Psoas muscle (tissue), 8 donors: ENCODE results near the gene LRRC8C. TPM values are rescaled to one million over a fixed set of nuclear protein-coding genes. Genes with fewer than 3 reads are reported as not detected.

Experiments
- ATAC-seq, 4 donors: fragments of 200-7000 bp; cut with Tn5 transposase; one replicate each; pipeline ENCODE4 v1.9.1; 2020; ENCODE audit warnings: moderate library complexity in 3 of 4, mild to moderate bottlenecking in 2 of 4
- DNase-seq, 2 donors: peaks; one replicate each; pipeline ENCODE4 v3.0.0-alpha.2; 2020
- H3K27ac ChIP-seq: fragments of 200-600 bp; one replicate; pipeline ENCODE4 v1.8.0; 2022
- H3K27me3 ChIP-seq, 3 donors: fragments of 200-600 bp in 1 of 3; one replicate each; pipeline versions ENCODE4 v1.6.1 to v1.8.0; 2013 to 2022; ENCODE audit warnings: low read length in 2 of 3, mild to moderate bottlenecking in 2 of 3, moderate library complexity in 1 of 3; ENCODE audit not compliant: insufficient read depth in 3 of 3
- H3K36me3 ChIP-seq, 2 donors: fragments of 200-600 bp in 1 of 2; one replicate each; pipeline versions ENCODE4 v1.6.1 to v1.8.0; 2013 to 2022; ENCODE audit warnings: low read depth in 1 of 2, mild to moderate bottlenecking in 1 of 2, moderate library complexity in 1 of 2; ENCODE audit not compliant: insufficient read depth in 1 of 2
- H3K4me1 ChIP-seq: fragments of 200-600 bp; one replicate; pipeline ENCODE4 v1.8.0; 2022
- H3K4me3 ChIP-seq: fragments of 200-600 bp; one replicate; pipeline ENCODE4 v1.8.0; 2022; ENCODE audit warnings: mild to moderate bottlenecking
- H3K9me3 ChIP-seq: fragments of 200-600 bp; one replicate; pipeline ENCODE4 v1.8.0; 2022
- CTCF ChIP-seq: fragments of 200-600 bp; IDR thresholded peaks from one replicate; pipeline ENCODE4 v1.8.0; 2022; ENCODE audit warnings: antibody characterized with exemption
- WGBS, 3 donors: extraction: QIAGEN DNeasy Blood & Tissue Kit; methylation state at CpG; one replicate each; pipeline versions ENCODE4 v1.1.6 to v1.1.7; 2013; 5-methylcytosine and 5-hydroxymethylcytosine counted together
- intact Hi-C, 2 donors: fragments of 100-400 bp; cut with DNase I; formaldehyde crosslinking; loops; one replicate each; pipeline versions ENCODE4 v1.11.0 to v1.14.2; 2022
- polyA plus RNA-seq, 3 donors: library from polyadenylated mRNA; stranded (reverse); fragments of 200-250 nt; gene quantifications; one replicate each; pipeline ENCODE4 v1.2.3, GENCODE V29; 2013
- total RNA-seq, 4 donors: library from RNA; stranded (reverse); fragmentation: NEBNext Ultra II Directional in 2 of 4; extraction: Animal tissue kit (Norgen Biotek cat#: 25700) in 2 of 4; gene quantifications; one replicate each; pipeline versions ENCODE4 v1.2.1 to v1.2.4, GENCODE V29; 2021 to 2023
- donor health status: healthy with polysubstance abuse.
- donor health status: DM: no; HTN: no; CAD: no; lungs with moderate emphysema.
- donor health status: Bipolar disorder and iron deficiency.
- donor health status: healthy.
- donor health status: DM: yes; HTN: yes; CAD: no.
- donor health status: DM: no; HTN: no; CAD: no.
- donor health status: DM: no; HTN: no; CAD: no.
- donor health status: DM: yes; HTN: yes; CAD: no.

Gene LRRC8C
- total and polyA plus RNA-seq, 7 donors, result 1.4 to 4.1 (median 2.8) TPM

DNA sequence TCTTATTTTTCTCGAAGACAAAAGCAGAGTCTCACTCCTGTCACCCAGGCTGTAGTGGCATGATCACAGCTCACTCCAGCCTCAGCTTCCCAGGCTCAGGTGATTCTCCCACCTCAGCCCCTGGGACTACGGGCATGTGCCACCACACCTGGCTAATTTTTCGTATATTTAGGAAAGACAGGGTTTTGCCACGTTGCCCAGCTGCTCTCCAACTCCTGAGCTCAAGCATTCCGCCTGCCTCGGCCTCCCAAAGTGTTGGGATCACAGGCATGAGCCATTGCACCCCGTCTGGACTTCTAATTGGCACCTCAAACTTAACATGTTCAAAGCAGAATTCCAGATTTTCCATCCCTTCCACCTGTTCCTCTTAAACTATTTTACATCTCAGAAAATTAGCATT, 19.0 kb upstream of the LRRC8C start:
- Histone ChIP-seq H3K36me3 (no peaks in the 10 kb centered on the region), H3K4me1 (no peaks in the 10 kb centered on the region), H3K4me3 (no peak overlapping the region), H3K9me3 (no peaks in the 10 kb centered on the region), H3K27me3 (no peaks in the 10 kb centered on the region), H3K27ac (no peak overlapping the region)
- no peak for TF ChIP-seq CTCF
- intact Hi-C loops, result no loop called here
- 72 to 80% (median 78%) methylated on average over 7 of the region's 7 CpGs for WGBS, 3 donors
- ATAC-seq (no peak), DNase-seq (no peak)

- peak; percentile 34 for TF ChIP-seq CTCF
- no peaks in the 10 kb centered on the region for H3K27me3 ChIP-seq
- ATAC-seq, result peak in 2 of 4 donors; percentile 19 to 30
- H3K36me3 ChIP-seq, result no peaks in the 10 kb centered on the region
- H3K27ac ChIP-seq, result no peak overlapping the region
- H3K4me1 ChIP-seq, result no peaks in the 10 kb centered on the region
- 31 to 45% (median 40%) methylated on average over 3 of the region's 3 CpGs for WGBS, 3 donors
- H3K9me3 ChIP-seq, result no peaks in the 10 kb centered on the region
- no peak overlapping the region for H3K4me3 ChIP-seq
- DNase-seq, result peak in 1 of 2 donors; percentile 48
- intact Hi-C loops, result no loop called here
Observed at GRCh38 chr1:89615676-89616598, 17.0 kb upstream of the LRRC8C start.

- intact Hi-C loops, result no loop called here
- Histone ChIP-seq H3K27ac (no peak overlapping the region), H3K36me3 (no peaks in the 10 kb centered on the region), H3K9me3 (no peaks in the 10 kb centered on the region), H3K4me3 (no peak overlapping the region), H3K27me3 (no peaks in the 10 kb centered on the region), H3K4me1 (no peaks in the 10 kb centered on the region)
- DNase-seq, result no peak
- 83 to 88% (median 83%) methylated on average over 2 of the region's 2 CpGs for WGBS, 3 donors
- no peak for TF ChIP-seq CTCF
- no peak for ATAC-seq
Observed at GRCh38 chr1:89616844-89617627, 15.9 kb upstream of the LRRC8C start.

GRCh38 chr1:89620664-89621063, 12.3 kb upstream of the LRRC8C start:
- no peak for DNase-seq
- Histone ChIP-seq H3K27me3 (no peaks in the 10 kb centered on the region), H3K9me3 (no peaks in the 10 kb centered on the region), H3K4me1 (no peaks in the 10 kb centered on the region), H3K4me3 (no peak overlapping the region), H3K27ac (no peak overlapping the region), H3K36me3 (no peaks in the 10 kb centered on the region)
- WGBS, 3 donors, result 87 to 92% (median 90%) methylated on average over 3 of the region's 3 CpGs
- ATAC-seq, result no peak
- intact Hi-C loops, result no loop called here
- no peak for TF ChIP-seq CTCF
